ENCODE results near the gene TEX2.

DNA sequence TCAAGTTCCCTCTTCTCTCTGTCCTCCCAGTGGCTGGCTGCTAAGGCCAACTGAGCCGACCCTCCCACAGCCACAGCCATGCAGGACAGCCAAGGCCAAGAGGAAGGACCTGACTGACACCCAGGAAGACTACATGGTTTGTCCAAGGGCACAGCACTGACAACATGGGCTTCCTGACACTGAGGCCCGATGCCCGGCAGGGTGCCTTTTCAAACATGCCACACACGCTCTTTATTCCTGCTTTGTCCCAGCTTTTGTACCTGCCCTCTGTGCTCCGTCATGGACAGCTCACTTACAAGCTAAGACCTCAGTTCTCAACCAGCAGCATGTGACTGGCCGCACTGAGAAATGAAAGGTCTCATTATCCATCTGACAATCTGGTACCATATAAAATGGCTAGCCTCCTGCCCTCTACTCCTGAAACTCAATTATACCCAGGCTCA is 45.8 kb downstream of the TEX2 start:
- TF ChIP-seq EZH2 (IDR thresholded peaks at IDR 0.05; ENCODE audit: insufficient read depth, poor library complexity, severe bottlenecking) (no peak), EZH2phosphoT487 (IDR thresholded peaks at IDR 0.05; ENCODE audit: insufficient read depth, low read depth) (no peak)

Measured in GM23248 (cell line).